ENCODE measurements around the gene MITF.

GRCh38 chr3:69927571-69927970 lies 188.3 kb downstream of the MITF start:
- no peak for TF ChIP-seq CTCF (IDR thresholded peaks at IDR 0.05)
- TF ChIP-seq EZH2 (IDR thresholded peaks at IDR 0.05; ENCODE audit: borderline replicate concordance, insufficient read depth, low read depth, low read length, poor library complexity, severe bottlenecking): no peak
